HepG2 (cell line): ENCODE results near the gene VAMP8. TPM values are rescaled to one million over a fixed set of nuclear protein-coding genes. Genes with fewer than 3 reads are reported as not detected.
A peak's percentile ranks its signal among the peaks of the same experiment; 100 is the strongest.

Experiments
- DMTF1 ChIP-seq: sonication (generic); formaldehyde crosslinking; IDR thresholded peaks from 2 replicates; pipeline ENCODE4 v1.4.0; 2020; ENCODE audit warnings: mild to moderate bottlenecking, missing genetic modification reagents
- FOXP1 ChIP-seq, 2 experiments: fragments of 450-650 bp in 1 of 2; IDR thresholded peaks; 2 replicates each; pipeline ENCODE4 v1.6.1; 2017 to 2018; ENCODE audit warnings: antibody characterized with exemption in 1 of 2
- HOXD1 ChIP-seq: sonication (generic); formaldehyde crosslinking; IDR thresholded peaks from 2 replicates; pipeline ENCODE4 v1.5.0; 2020; ENCODE audit warnings: missing genetic modification reagents
- IKZF1 ChIP-seq: fragments of 450-650 bp; IDR thresholded peaks from 2 replicates; pipeline ENCODE4 v1.7.1; 2016
- KLF16 ChIP-seq, 2 experiments: sonication (generic) in 1 of 2; formaldehyde crosslinking in 1 of 2; IDR thresholded peaks; 2 replicates each; pipeline versions ENCODE4 v1.6.1 to v1.8.0; 2016 to 2023; ENCODE audit warnings: missing genetic modification reagents in 2 of 2, missing compliant biosample characterization in 1 of 2
- NPAS2 ChIP-seq: sonication (generic); formaldehyde crosslinking; IDR thresholded peaks from 2 replicates; pipeline ENCODE4 v1.8.0; 2022; ENCODE audit warnings: mild to moderate bottlenecking, missing genetic modification reagents, borderline replicate concordance
- PAXIP1 ChIP-seq: sonication (generic); formaldehyde crosslinking; conservative IDR thresholded peaks from 2 replicates; pipeline ENCODE4 v1.4.0; 2020; ENCODE audit warnings: mild to moderate bottlenecking, missing genetic modification reagents, moderate library complexity
- PTBP1 ChIP-seq: fragments of 200-400 bp; formaldehyde crosslinking; IDR thresholded peaks from 2 replicates; pipeline ENCODE4 v1.6.1; 2018; ENCODE audit warnings: low read length, low read depth; ENCODE audit not compliant: poor library complexity, severe bottlenecking
- RELA ChIP-seq: sonication (generic); formaldehyde crosslinking; IDR thresholded peaks from 2 replicates; pipeline ENCODE4 v1.4.0; 2020; ENCODE audit warnings: missing genetic modification reagents
- ZEB1 ChIP-seq: IDR thresholded peaks from 2 replicates; pipeline ENCODE4 v1.6.1; 2012; ENCODE audit warnings: mild to moderate bottlenecking, low read depth, inconsistent platforms; ENCODE audit not compliant: insufficient replicate concordance
- ZNF598 ChIP-seq: sonication (generic); formaldehyde crosslinking; IDR thresholded peaks from 2 replicates; pipeline ENCODE4 v1.5.1; 2020; ENCODE audit warnings: mild to moderate bottlenecking, missing genetic modification reagents, borderline replicate concordance
- ZNF781 ChIP-seq: sonication (generic); formaldehyde crosslinking; IDR thresholded peaks from 2 replicates; pipeline ENCODE4 v1.5.1; 2020; ENCODE audit warnings: borderline replicate concordance, mild to moderate bottlenecking, missing genetic modification reagents; ENCODE audit errors: not compliant biosample characterization
- polyA plus RNA-seq, 8 experiments: library from polyadenylated mRNA; depleted of rRNA in 3 of 8; stranded (reverse) in 7 of 8; unstranded in 1 of 8; fragments of >200 nt; fragmentation: Illumina TruSeq in 4 of 8; extraction: Trizol in 4 of 8; gene quantifications; 2 replicates each; pipeline versions ENCODE4 v1.2.1 to v1.2.3, GENCODE V29; 2011 to 2016; ENCODE audit warnings: low read depth in 4 of 8, missing spikeins in 1 of 8, mixed read lengths in 1 of 8; ENCODE audit not compliant: insufficient read depth in 1 of 8
- total RNA-seq, 5 experiments: library from RNA; depleted of rRNA; stranded (reverse); fragments of >200 nt; fragmentation: Illumina TruSeq; extraction: Trizol; gene quantifications; 2 replicates each; pipeline ENCODE4 v1.2.3, GENCODE V29; 2016; ENCODE audit warnings: low read depth in 1 of 5
- TF ChIP-seq, protein P1 (sequence below): sonication (generic); formaldehyde crosslinking; IDR thresholded peaks from 2 replicates; pipeline ENCODE4 v1.4.0; 2020; ENCODE audit warnings: missing genetic modification reagents
- TF ChIP-seq, protein P2 (sequence below): sonication (generic); formaldehyde crosslinking; IDR thresholded peaks from 2 replicates; pipeline ENCODE4 v1.4.0; 2020; ENCODE audit warnings: missing genetic modification reagents, borderline replicate concordance
- TF ChIP-seq, protein P3 (sequence below): sonication (generic); formaldehyde crosslinking; conservative IDR thresholded peaks from 2 replicates; pipeline ENCODE4 v1.4.0; 2020; ENCODE audit warnings: missing genetic modification reagents

VAMP8 gene
- total and polyA plus RNA-seq, 2 of the 13 experiments (the other 11 are each of a cell fraction or from before 2014, with no cell fraction given): 83.3 to 157 TPM

- 0 out of 2 replicates have a peak, but pooled peaks have one; percentile 5 for TF ChIP-seq PAXIP1 (CRISPR knock-in tag)
- no peak for TF ChIP-seq FOXP1 (IDR thresholded peaks at IDR 0.05)
- no peak for TF ChIP-seq FOXP1 (CRISPR knock-in tag; IDR thresholded peaks at IDR 0.05)
- no peak for TF ChIP-seq IKZF1
- no peak for TF ChIP-seq RELA (CRISPR knock-in tag)
- TF ChIP-seq, protein P1, sequence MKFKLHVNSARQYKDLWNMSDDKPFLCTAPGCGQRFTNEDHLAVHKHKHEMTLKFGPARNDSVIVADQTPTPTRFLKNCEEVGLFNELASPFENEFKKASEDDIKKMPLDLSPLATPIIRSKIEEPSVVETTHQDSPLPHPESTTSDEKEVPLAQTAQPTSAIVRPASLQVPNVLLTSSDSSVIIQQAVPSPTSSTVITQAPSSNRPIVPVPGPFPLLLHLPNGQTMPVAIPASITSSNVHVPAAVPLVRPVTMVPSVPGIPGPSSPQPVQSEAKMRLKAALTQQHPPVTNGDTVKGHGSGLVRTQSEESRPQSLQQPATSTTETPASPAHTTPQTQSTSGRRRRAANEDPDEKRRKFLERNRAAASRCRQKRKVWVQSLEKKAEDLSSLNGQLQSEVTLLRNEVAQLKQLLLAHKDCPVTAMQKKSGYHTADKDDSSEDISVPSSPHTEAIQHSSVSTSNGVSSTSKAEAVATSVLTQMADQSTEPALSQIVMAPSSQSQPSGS (CRISPR knock-in tag): no peak
- TF ChIP-seq ZNF781: no peak
- TF ChIP-seq, protein P2, sequence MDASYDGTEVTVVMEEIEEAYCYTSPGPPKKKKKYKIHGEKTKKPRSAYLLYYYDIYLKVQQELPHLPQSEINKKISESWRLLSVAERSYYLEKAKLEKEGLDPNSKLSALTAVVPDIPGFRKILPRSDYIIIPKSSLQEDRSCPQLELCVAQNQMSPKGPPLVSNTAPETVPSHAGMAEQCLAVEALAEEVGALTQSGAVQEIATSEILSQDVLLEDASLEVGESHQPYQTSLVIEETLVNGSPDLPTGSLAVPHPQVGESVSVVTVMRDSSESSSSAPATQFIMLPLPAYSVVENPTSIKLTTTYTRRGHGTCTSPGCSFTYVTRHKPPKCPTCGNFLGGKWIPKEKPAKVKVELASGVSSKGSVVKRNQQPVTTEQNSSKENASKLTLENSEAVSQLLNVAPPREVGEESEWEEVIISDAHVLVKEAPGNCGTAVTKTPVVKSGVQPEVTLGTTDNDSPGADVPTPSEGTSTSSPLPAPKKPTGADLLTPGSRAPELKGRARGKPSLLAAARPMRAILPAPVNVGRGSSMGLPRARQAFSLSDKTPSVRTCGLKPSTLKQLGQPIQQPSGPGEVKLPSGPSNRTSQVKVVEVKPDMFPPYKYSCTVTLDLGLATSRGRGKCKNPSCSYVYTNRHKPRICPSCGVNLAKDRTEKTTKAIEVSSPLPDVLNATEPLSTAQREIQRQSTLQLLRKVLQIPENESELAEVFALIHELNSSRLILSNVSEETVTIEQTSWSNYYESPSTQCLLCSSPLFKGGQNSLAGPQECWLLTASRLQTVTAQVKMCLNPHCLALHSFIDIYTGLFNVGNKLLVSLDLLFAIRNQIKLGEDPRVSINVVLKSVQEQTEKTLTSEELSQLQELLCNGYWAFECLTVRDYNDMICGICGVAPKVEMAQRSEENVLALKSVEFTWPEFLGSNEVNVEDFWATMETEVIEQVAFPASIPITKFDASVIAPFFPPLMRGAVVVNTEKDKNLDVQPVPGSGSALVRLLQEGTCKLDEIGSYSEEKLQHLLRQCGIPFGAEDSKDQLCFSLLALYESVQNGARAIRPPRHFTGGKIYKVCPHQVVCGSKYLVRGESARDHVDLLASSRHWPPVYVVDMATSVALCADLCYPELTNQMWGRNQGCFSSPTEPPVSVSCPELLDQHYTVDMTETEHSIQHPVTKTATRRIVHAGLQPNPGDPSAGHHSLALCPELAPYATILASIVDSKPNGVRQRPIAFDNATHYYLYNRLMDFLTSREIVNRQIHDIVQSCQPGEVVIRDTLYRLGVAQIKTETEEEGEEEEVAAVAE (CRISPR knock-in tag): no peak
- no peak for TF ChIP-seq PTBP1
- TF ChIP-seq ZNF598 (CRISPR knock-in tag): no peak
- TF ChIP-seq ZEB1: no peak
- TF ChIP-seq KLF16 (CRISPR knock-in tag; IDR thresholded peaks at IDR 0.05): no peak
- TF ChIP-seq, protein P3, sequence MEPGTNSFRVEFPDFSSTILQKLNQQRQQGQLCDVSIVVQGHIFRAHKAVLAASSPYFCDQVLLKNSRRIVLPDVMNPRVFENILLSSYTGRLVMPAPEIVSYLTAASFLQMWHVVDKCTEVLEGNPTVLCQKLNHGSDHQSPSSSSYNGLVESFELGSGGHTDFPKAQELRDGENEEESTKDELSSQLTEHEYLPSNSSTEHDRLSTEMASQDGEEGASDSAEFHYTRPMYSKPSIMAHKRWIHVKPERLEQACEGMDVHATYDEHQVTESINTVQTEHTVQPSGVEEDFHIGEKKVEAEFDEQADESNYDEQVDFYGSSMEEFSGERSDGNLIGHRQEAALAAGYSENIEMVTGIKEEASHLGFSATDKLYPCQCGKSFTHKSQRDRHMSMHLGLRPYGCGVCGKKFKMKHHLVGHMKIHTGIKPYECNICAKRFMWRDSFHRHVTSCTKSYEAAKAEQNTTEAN (CRISPR knock-in tag): no peak
- no peak for TF ChIP-seq HOXD1
- no peak for TF ChIP-seq NPAS2
- TF ChIP-seq DMTF1: no peak
Measured at GRCh38 chr2:85604568-85605339, 27.4 kb downstream of the VAMP8 start (continued).
